SK-N-MC (cell line): ENCODE data around the gene MXRA7.

ENCODE experiments used
- EZH2 ChIP-seq: fragments of 200-600 bp; sonication (generic); IDR thresholded peaks from one replicate; pipeline ENCODE4 v1.6.1; 2017; ENCODE audit warnings: antibody characterized with exemption
- FOXP2 ChIP-seq: optimal IDR thresholded peaks from 2 replicates; pipeline ENCODE3; 2011; ENCODE audit warnings: mild to moderate bottlenecking, moderate library complexity; ENCODE audit not compliant: insufficient read depth; ENCODE audit errors: extremely low read length, control extremely low read depth
- POLR2AphosphoS5 ChIP-seq: IDR thresholded peaks from 2 replicates; pipeline ENCODE4 v1.6.1; 2012; ENCODE audit warnings: mild to moderate bottlenecking, low read depth, low read length, borderline replicate concordance

- TF ChIP-seq EZH2 = no peak
- TF ChIP-seq POLR2AphosphoS5 = no peak
- no peak for TF ChIP-seq FOXP2
These were observed 2.6 kb downstream of the MXRA7 start for GRCh38 chr17:76707985-76708807.
